ENCODE data around the gene MAP1LC3A. TPM values are rescaled to one million over a fixed set of nuclear protein-coding genes. Genes with fewer than 3 reads are reported as not detected.

Gene MAP1LC3A
- total RNA-seq, 1 experiment from 2014 or later: 25.9 TPM

DNA sequence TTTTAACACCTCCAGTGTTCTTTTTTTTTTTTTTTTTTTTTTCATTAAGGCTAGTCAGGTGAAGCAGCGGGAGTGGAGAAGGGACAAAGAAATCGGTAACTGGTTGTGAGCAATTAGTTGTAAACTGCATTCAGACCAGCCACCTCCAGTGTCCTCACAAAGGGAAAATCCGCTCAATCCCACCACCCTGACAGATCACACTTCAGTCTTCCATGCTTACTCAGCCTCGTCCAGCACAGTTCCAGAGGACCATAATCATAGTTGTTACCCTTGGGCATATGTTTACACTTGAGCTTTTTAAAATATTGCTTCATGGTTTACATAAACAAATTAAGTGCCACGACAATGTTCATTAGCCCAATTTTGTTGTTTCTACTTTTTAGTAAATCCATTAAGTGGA, 32.1 kb upstream of the MAP1LC3A start:
- H3K9me3 ChIP-seq (ENCODE audit: control insufficient read depth, low read depth, low read length): no peaks in the 10 kb centered on the region

More for the DNA sequence above, 32.1 kb upstream of the MAP1LC3A start:
- no peak overlapping the region for H2BK20ac ChIP-seq (ENCODE audit: low read depth, low read length, poor library complexity, severe bottlenecking)
- no peak overlapping the region for H4K5ac ChIP-seq (ENCODE audit: insufficient read length, low read depth, low read length)
- H4K20me1 ChIP-seq (ENCODE audit: control insufficient read depth, insufficient read depth, insufficient read length): no peaks in the 10 kb centered on the region
- no peaks in the 10 kb centered on the region for H3K4me1 ChIP-seq (ENCODE audit: insufficient read depth, low read length)
- H3K4ac ChIP-seq (ENCODE audit: low read depth, low read length): no peak overlapping the region
- H3K4me2 ChIP-seq (ENCODE audit: insufficient read depth, insufficient read length, low read length): no peak overlapping the region
- H2BK120ac ChIP-seq (ENCODE audit: low read depth, low read length, poor library complexity, severe bottlenecking): no peak overlapping the region
- no peaks in the 10 kb centered on the region for H3K27me3 ChIP-seq (ENCODE audit: insufficient read depth, low read length)
- H3K56ac ChIP-seq (ENCODE audit: insufficient read length, low read depth, low read length): no peak overlapping the region
- no peak overlapping the region for H3K14ac ChIP-seq (ENCODE audit: insufficient read depth, low read length)
- no peaks in the 10 kb centered on the region for H3K79me1 ChIP-seq (ENCODE audit: insufficient read depth, low read depth, low read length, poor library complexity, severe bottlenecking)
- Mint-ChIP-seq H3K27ac (no peak overlapping the region; a peak in 1 of 7 replicates), H3K36me3 (ENCODE audit: insufficient read depth in 1 of 3, low read depth in 3 of 3) (peaks cover 10 to 67% (median 51%) of the 10 kb centered on the region in 3 experiments; a peak in 6 of 7 replicates), H3K4me3 (no peak overlapping the region), H3K4me1 (peaks cover 9 to 15% of the 10 kb centered on the region in 2 experiments), H3K9me3 (no peaks in the 10 kb centered on the region), H3K27me3 (ENCODE audit: low read depth) (no peaks in the 10 kb centered on the region)
- no peak overlapping the region for H3K23ac ChIP-seq (ENCODE audit: insufficient read length, low read depth, low read length)
- DNase-seq: no peak
- H2BK5ac ChIP-seq (ENCODE audit: insufficient read length, low read length): no peak overlapping the region
- H4K8ac ChIP-seq (replicated peaks; ENCODE audit: insufficient read length, low read depth, low read length): no peak overlapping the region
- peaks cover 5% of the 10 kb centered on the region; the same call in 1 of the 2 replicates for H3K79me2 ChIP-seq (ENCODE audit: insufficient read depth, low read length)
- no peak overlapping the region for H2BK15ac ChIP-seq (ENCODE audit: low read depth, low read length)
- H3K9ac ChIP-seq (ENCODE audit: extremely low read depth, insufficient read length, low read length): no peak overlapping the region
- no peak overlapping the region for H2BK12ac ChIP-seq (ENCODE audit: insufficient read length, low read depth, low read length)
- WGBS (ENCODE audit: extremely low coverage, insufficient read length, low lambda C conversion rate): no CpG with 5 or more reads among the region's 5 CpGs
- no peak overlapping the region for H3T11ph ChIP-seq (ENCODE audit: low read length)
- TF ChIP-seq, protein P1, sequence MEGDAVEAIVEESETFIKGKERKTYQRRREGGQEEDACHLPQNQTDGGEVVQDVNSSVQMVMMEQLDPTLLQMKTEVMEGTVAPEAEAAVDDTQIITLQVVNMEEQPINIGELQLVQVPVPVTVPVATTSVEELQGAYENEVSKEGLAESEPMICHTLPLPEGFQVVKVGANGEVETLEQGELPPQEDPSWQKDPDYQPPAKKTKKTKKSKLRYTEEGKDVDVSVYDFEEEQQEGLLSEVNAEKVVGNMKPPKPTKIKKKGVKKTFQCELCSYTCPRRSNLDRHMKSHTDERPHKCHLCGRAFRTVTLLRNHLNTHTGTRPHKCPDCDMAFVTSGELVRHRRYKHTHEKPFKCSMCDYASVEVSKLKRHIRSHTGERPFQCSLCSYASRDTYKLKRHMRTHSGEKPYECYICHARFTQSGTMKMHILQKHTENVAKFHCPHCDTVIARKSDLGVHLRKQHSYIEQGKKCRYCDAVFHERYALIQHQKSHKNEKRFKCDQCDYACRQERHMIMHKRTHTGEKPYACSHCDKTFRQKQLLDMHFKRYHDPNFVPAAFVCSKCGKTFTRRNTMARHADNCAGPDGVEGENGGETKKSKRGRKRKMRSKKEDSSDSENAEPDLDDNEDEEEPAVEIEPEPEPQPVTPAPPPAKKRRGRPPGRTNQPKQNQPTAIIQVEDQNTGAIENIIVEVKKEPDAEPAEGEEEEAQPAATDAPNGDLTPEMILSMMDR (conservative IDR thresholded peaks at IDR 0.05): no peak
- H3K27ac ChIP-seq (ENCODE audit: insufficient read length, low read depth, low read length): no peak overlapping the region
- H3K23me2 ChIP-seq (ENCODE audit: insufficient read length, low read depth, low read length, poor library complexity, severe bottlenecking): no peaks in the 10 kb centered on the region
- H3K18ac ChIP-seq (ENCODE audit: insufficient read length, low read depth, low read length): no peak overlapping the region
- no peak overlapping the region for H2AFZ ChIP-seq (ENCODE audit: low read length)
- no peak overlapping the region for H2AK5ac ChIP-seq (ENCODE audit: insufficient read length, low read length)
- no peak overlapping the region for H4K91ac ChIP-seq (ENCODE audit: insufficient read length, low read depth, low read length)
